Measurements from ENCODE around the gene ZACN. TPM values are rescaled to one million over a fixed set of nuclear protein-coding genes. Genes with fewer than 3 reads are reported as not detected.
"Not testable (repeated sequence)": the region's sequence is repeated elsewhere in the genome, so short reads cannot be mapped to it uniquely, and the experiment has no call there.

The ZACN gene
- polyA plus RNA-seq, 4 donors = 0.87 to 21.6 (median 2.0) TPM

DNA sequence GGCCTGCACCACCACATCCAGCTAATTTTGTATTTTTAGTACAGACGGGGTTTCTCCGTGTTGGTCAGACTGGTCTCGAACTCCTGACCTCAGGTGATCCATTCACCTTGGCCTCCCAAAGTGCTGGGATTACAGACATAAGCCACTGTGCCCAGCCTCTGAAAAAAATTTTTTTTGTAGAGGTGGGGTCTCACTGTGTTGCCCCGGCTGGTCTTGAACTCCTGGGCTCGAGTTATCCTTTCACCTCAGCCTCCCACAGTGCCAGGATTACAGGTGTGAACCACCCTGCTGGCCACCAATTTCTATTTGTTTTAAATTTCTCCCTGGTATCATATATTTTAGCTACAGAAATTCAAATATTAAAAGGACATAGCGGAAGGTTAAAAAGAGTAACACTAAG is 20.7 kb upstream of the ZACN start:
- not testable (repeated sequence) for H3K4me1 ChIP-seq (ENCODE audit: control insufficient read depth in 3 of 3, insufficient read depth in 2 of 3, low read depth in 1 of 3, low read length in 2 of 3); H3K9me3 ChIP-seq (ENCODE audit: control insufficient read depth in 2 of 2, insufficient read depth in 1 of 2, low read depth in 1 of 2, low read length in 1 of 2); DNase-seq; FAIRE-seq; H3K4me3 ChIP-seq (ENCODE audit: low read depth in 1 of 3, low read length in 3 of 3); H3K27me3 ChIP-seq (ENCODE audit: control insufficient read depth in 3 of 3, insufficient read depth in 3 of 3, low read length in 3 of 3); H3K27ac ChIP-seq (ENCODE audit: low read depth in 1 of 3, low read length in 2 of 3)
- H3K36me3 ChIP-seq (ENCODE audit: control insufficient read depth in 3 of 3, insufficient read depth in 2 of 3, low read depth in 1 of 3, low read length in 3 of 3) = peaks cover 26 to 74% (median 27%) of the 10 kb centered on the region in 3 donors
- WGBS, 3 donors = 89 to 95% (median 89%) methylated on average over 6 of the region's 6 CpGs

DNA sequence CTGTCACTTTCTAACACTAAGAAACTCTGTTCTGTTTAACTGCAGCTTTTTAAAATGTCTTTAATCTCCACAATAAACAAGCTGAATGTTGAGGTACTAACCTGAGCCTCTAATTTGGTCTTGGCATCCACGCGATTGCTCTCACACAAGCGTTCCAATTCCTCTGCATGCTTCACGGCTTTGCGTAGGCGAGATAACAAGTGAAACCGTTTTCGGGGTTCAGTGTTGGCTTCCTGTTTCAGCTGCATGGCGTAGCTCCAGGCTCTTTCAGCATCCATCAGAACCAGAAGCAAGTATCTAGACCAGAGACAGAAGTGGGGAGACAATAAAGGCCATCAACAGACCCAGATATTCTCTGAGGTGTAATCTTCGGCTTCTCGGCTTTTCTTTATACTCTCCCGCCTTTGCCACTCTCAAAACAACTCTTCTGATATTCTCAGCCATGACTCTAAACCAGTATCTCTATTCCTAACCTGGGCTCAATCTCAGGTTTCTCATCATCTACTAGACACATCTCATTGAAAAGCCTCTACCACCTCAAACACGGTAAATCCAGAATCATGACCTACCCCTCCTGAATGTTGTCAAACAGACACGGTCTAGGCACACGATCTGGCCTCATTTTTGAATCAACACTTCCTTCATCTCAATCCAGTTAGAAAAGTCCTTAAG is 15.0 kb upstream of the ZACN start:
- Histone ChIP-seq H3K27ac (ENCODE audit: low read depth in 1 of 3, low read length in 2 of 3) (peak overlapping the region in 1 of 3 donors; percentile 50), H3K9me3 (ENCODE audit: control insufficient read depth in 2 of 2, insufficient read depth in 1 of 2, low read depth in 1 of 2, low read length in 1 of 2) (no peaks in the 10 kb centered on the region), H3K4me1 (ENCODE audit: control insufficient read depth in 3 of 3, insufficient read depth in 2 of 3, low read depth in 1 of 3, low read length in 2 of 3) (no peaks in the 10 kb centered on the region), H3K4me3 (ENCODE audit: low read depth in 1 of 3, low read length in 3 of 3) (no peak overlapping the region), H3K36me3 (ENCODE audit: control insufficient read depth in 3 of 3, insufficient read depth in 2 of 3, low read depth in 1 of 3, low read length in 3 of 3) (peaks cover 22 to 74% (median 33%) of the 10 kb centered on the region in 3 donors), H3K27me3 (ENCODE audit: control insufficient read depth in 3 of 3, insufficient read depth in 3 of 3, low read length in 3 of 3) (no peaks in the 10 kb centered on the region)
- 77 to 86% (median 81%) methylated on average over 15 of the region's 15 CpGs for WGBS, 3 donors
- FAIRE-seq (no peak), DNase-seq (no peak)

DNA sequence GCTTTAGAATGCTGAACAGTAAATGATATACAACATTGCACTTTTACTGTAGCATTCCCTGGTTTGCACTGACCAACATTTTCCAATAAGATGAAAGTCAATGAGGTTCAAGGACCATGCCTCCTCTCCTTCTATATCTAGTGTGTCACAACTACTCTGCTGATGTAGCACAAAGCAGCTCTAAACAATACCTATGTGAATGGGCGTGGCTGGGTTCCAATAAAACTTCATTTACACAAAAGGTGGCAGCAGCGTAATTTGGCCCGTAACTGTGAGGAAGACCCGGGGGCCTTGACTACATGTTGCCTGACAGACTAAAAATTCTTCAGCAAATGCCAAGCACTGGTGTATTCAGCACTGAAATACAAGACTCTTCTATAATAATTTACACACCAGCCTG is 13.2 kb upstream of the ZACN start:
- Histone ChIP-seq H3K4me3 (ENCODE audit: low read depth in 1 of 3, low read length in 3 of 3) (no peak overlapping the region), H3K27me3 (ENCODE audit: control insufficient read depth in 3 of 3, insufficient read depth in 3 of 3, low read length in 3 of 3) (no peaks in the 10 kb centered on the region), H3K27ac (ENCODE audit: low read depth in 1 of 3, low read length in 2 of 3) (no peak overlapping the region), H3K9me3 (ENCODE audit: control insufficient read depth in 2 of 2, insufficient read depth in 1 of 2, low read depth in 1 of 2, low read length in 1 of 2) (no peaks in the 10 kb centered on the region), H3K4me1 (ENCODE audit: control insufficient read depth in 3 of 3, insufficient read depth in 2 of 3, low read depth in 1 of 3, low read length in 2 of 3) (peaks cover 0 to under 1% (median 0%) of the 10 kb centered on the region in 3 donors), H3K36me3 (ENCODE audit: control insufficient read depth in 3 of 3, insufficient read depth in 2 of 3, low read depth in 1 of 3, low read length in 3 of 3) (peaks cover 19 to 68% (median 27%) of the 10 kb centered on the region in 3 donors)
- WGBS, 3 donors = 80 to 87% (median 86%) methylated on average over 4 of the region's 4 CpGs
- DNase-seq (no peak), FAIRE-seq (no peak)

DNA sequence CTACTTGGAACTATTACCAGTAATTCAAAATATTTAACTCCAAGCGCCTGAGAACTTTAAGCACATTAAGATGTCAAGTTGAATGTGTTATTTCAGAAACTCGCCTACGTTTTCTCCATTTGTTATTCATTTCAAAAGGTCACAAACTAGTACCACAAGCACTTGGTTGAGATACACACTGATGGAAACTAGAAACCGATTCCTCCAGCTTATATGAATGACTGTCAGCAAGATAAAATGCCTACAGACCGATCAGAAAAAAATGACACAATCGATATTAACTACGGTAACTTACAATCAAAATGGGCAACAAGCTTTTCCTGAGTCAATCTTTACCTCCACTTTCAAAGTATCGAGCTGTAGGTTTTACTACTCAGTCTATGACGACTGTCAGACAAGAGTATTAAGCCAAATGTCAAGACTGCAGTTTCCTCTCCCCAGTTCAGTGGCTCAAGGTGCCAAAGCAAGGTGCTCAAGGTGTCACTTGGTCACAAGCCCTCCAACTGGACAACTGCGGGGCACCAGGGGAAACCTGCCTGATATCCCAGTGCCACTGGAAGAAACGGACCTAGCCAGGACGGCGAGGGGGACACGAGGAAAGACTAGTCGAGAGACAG is 7.3 kb upstream of the ZACN start:
- H3K9me3 ChIP-seq (ENCODE audit: control insufficient read depth in 2 of 2, insufficient read depth in 1 of 2, low read depth in 1 of 2, low read length in 1 of 2) = no peaks in the 10 kb centered on the region
- peaks cover 3 to 27% (median 7%) of the 10 kb centered on the region in 3 donors for H3K36me3 ChIP-seq (ENCODE audit: control insufficient read depth in 3 of 3, insufficient read depth in 2 of 3, low read depth in 1 of 3, low read length in 3 of 3)
- 1 to 10% (median 3%) methylated on average over 15 of the region's 15 CpGs for WGBS, 3 donors
- H3K4me3 ChIP-seq (ENCODE audit: low read depth in 1 of 3, low read length in 3 of 3) = peak overlapping the region; percentile 69 to 93 (median 75)
- DNase-seq = no peak
- no peak for FAIRE-seq
- H3K27me3 ChIP-seq (ENCODE audit: control insufficient read depth in 3 of 3, insufficient read depth in 3 of 3, low read length in 3 of 3) = peaks cover 17 to 33% (median 18%) of the 10 kb centered on the region in 3 donors
- H3K4me1 ChIP-seq (ENCODE audit: control insufficient read depth in 3 of 3, insufficient read depth in 2 of 3, low read depth in 1 of 3, low read length in 2 of 3) = peaks cover 0 to 25% (median 3%) of the 10 kb centered on the region in 3 donors
- H3K27ac ChIP-seq (ENCODE audit: low read depth in 1 of 3, low read length in 2 of 3) = peak overlapping the region in 2 of 3 donors; percentile 6 to 84

DNA sequence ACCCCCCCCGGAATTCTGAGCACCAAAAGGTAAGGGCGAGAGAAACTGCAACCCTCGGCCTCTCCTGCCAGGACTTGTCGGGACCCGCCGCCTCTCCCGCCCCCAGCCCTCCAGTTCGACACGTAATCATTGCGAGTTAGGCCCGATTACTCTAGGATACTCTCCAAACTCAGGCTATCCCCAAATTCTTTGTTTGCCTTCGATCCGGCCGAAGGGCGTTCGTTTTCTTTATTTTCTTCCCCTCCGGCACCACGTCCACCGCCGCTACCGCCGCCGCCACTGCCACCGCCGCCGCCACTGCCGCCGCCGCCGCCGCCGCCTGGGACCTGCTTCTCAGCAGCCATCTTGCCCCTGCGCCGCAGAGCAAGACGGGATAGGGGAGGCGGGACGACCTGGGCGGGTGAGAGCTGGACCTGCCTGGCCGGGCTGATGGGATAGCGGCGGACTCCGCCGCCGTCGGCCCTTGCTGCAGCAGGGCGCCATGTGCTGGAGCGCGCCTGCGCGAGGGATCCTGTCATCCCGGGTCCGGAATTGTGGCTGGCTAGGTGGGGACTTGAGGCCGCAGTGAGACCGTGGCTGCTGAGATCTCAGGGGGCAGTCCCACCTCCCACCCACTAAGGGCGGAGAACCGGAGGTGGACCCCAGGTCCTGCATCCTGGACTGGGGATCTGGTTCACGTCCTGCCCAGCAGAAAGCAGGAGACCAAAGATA is 6.7 kb upstream of the ZACN start, which contains the start of gene SRP68:
TSS of gene SRP68 (minus strand) at position 370 of the 711 bp plus-strand sequence. CDS start at position 344, 26 bp downstream.
- 0% methylated on average over 53 to 57 of the region's 57 CpGs for WGBS, 3 donors
- Histone ChIP-seq H3K4me1 (ENCODE audit: control insufficient read depth in 3 of 3, insufficient read depth in 2 of 3, low read depth in 1 of 3, low read length in 2 of 3) (peaks cover 0 to 25% (median 3%) of the 10 kb centered on the region in 3 donors), H3K36me3 (ENCODE audit: control insufficient read depth in 3 of 3, insufficient read depth in 2 of 3, low read depth in 1 of 3, low read length in 3 of 3) (peaks cover 0 to 23% (median under 1%) of the 10 kb centered on the region in 3 donors), H3K9me3 (ENCODE audit: control insufficient read depth in 2 of 2, insufficient read depth in 1 of 2, low read depth in 1 of 2, low read length in 1 of 2) (no peaks in the 10 kb centered on the region), H3K4me3 (ENCODE audit: low read depth in 1 of 3, low read length in 3 of 3) (peak within 1 kb of the TSS; percentile 69 to 93 (median 75)), H3K27me3 (ENCODE audit: control insufficient read depth in 3 of 3, insufficient read depth in 3 of 3, low read length in 3 of 3) (peaks cover 22 to 40% (median 25%) of the 10 kb centered on the region in 3 donors), H3K27ac (ENCODE audit: low read depth in 1 of 3, low read length in 2 of 3) (peak within 1 kb of the TSS in 2 of 3 donors; percentile 6 to 84)
- peak; percentile 91 to 96 for DNase-seq
- no peak for FAIRE-seq

DNA sequence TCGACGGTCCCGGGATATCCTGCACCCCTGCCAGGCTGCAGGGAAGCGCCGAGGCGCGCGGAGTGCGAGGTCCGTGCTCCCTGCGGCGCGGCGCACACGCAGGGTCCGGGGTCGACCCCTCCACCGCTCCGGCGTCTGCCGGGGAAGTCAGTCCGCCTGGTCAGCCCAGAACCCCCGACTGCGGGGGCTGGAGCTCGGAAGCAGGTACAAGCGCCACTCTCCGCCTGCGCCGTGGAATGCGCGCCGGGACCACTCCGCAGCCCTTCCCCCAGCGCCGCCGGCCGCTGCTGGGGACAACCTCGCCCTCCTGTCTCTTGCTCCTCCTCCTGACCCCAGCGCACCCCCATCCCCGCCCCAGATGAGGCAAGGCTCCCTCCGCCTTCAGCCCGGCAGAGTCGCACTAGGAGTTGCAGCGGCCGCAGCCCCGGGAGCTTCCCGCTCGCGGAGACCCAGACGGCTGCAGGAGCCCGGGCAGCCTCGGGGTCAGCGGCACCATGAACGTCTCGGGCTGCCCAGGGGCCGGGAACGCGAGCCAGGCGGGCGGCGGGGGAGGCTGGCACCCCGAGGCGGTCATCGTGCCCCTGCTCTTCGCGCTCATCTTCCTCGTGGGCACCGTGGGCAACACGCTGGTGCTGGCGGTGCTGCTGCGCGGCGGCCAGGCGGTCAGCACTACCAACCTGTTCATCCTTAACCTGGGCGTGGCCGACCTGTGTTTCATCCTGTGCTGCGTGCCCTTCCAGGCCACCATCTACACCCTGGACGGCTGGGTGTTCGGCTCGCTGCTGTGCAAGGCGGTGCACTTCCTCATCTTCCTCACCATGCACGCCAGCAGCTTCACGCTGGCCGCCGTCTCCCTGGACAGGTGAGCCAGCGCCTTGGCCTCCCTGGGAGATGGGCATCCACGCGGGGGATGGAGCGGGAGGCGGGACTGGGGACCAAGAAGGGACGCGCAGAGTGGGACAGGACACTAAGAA is 4.3 kb upstream of the ZACN start, which contains the start of gene GALR2:
TSS of gene GALR2 (plus strand) at position 392 of the 974 bp plus-strand sequence. CDS start at position 495, 103 bp downstream.
- Histone ChIP-seq H3K4me3 (ENCODE audit: low read depth in 1 of 3, low read length in 3 of 3) (peak within 1 kb of the TSS in 2 of 3 donors; percentile 8 to 14), H3K36me3 (ENCODE audit: control insufficient read depth in 3 of 3, insufficient read depth in 2 of 3, low read depth in 1 of 3, low read length in 3 of 3) (peaks cover 0 to 4% (median 0%) of the 10 kb centered on the region in 3 donors), H3K4me1 (ENCODE audit: control insufficient read depth in 3 of 3, insufficient read depth in 2 of 3, low read depth in 1 of 3, low read length in 2 of 3) (peaks cover 0 to 35% (median 3%) of the 10 kb centered on the region in 3 donors), H3K27ac (ENCODE audit: low read depth in 1 of 3, low read length in 2 of 3) (no peak within 1 kb of the TSS), H3K9me3 (ENCODE audit: control insufficient read depth in 2 of 2, insufficient read depth in 1 of 2, low read depth in 1 of 2, low read length in 1 of 2) (no peaks in the 10 kb centered on the region), H3K27me3 (ENCODE audit: control insufficient read depth in 3 of 3, insufficient read depth in 3 of 3, low read length in 3 of 3) (peaks cover 24 to 64% (median 34%) of the 10 kb centered on the region in 3 donors)
- FAIRE-seq (no peak), DNase-seq (peak in 1 of 2 donors; percentile 42)
- WGBS, 3 donors = 3 to 9% (median 6%) methylated on average over 68 to 92 of the region's 92 CpGs

DNA sequence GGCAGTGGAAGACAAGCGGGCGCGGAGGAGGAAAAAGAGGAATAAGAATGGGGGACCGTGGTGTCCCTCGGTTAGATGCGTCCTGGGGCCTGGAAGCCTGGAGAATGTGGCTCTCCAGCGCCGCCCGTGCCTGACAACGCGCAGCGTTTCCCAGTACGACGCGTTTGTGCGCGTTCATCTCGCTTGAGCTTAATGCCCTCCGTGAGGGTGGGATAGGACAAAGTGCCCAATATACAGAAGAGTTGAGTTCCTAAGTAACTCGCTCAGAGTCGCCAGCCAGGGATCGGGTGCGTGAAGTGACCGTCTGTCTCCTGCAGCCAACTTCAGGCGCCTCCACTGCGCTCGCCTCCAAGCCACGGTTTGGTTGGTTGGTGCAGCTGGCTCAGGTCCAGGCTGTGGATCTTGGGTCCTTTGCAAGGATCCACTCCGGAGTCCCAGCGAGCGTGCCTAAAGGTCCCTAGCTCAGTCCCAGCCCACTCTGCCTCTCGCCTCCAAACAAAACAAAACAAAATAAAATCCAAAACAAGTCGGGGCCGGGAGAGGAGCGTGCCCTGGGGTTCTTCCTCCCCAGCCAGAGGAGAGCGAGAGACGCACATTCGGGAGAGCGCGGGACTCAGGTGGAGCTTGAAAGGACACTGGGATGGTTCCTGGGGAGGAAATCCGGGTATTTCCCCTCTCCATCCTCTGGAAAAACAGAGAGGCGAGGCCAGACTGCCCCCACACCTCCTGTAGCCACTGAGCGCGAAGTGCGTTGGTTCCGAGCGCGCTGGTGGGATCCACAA is 3.4 kb upstream of the ZACN start:
- FAIRE-seq = no peak
- Histone ChIP-seq H3K27me3 (ENCODE audit: control insufficient read depth in 3 of 3, insufficient read depth in 3 of 3, low read length in 3 of 3) (peaks cover 24 to 70% (median 34%) of the 10 kb centered on the region in 3 donors), H3K4me1 (ENCODE audit: control insufficient read depth in 3 of 3, insufficient read depth in 2 of 3, low read depth in 1 of 3, low read length in 2 of 3) (peaks cover 0 to 44% (median 3%) of the 10 kb centered on the region in 3 donors), H3K36me3 (ENCODE audit: control insufficient read depth in 3 of 3, insufficient read depth in 2 of 3, low read depth in 1 of 3, low read length in 3 of 3) (no peaks in the 10 kb centered on the region), H3K27ac (ENCODE audit: low read depth in 1 of 3, low read length in 2 of 3) (no peak overlapping the region), H3K9me3 (ENCODE audit: control insufficient read depth in 2 of 2, insufficient read depth in 1 of 2, low read depth in 1 of 2, low read length in 1 of 2) (no peaks in the 10 kb centered on the region), H3K4me3 (ENCODE audit: low read depth in 1 of 3, low read length in 3 of 3) (no peak overlapping the region)
- DNase-seq = peak in 1 of 2 donors; percentile 61
- 6 to 11% (median 7%) methylated on average over 48 of the region's 48 CpGs for WGBS, 3 donors

All from small intestine (tissue), 7 donors.